ENCODE measurements around the gene NPAS3.

The NPAS3 gene

DNA sequence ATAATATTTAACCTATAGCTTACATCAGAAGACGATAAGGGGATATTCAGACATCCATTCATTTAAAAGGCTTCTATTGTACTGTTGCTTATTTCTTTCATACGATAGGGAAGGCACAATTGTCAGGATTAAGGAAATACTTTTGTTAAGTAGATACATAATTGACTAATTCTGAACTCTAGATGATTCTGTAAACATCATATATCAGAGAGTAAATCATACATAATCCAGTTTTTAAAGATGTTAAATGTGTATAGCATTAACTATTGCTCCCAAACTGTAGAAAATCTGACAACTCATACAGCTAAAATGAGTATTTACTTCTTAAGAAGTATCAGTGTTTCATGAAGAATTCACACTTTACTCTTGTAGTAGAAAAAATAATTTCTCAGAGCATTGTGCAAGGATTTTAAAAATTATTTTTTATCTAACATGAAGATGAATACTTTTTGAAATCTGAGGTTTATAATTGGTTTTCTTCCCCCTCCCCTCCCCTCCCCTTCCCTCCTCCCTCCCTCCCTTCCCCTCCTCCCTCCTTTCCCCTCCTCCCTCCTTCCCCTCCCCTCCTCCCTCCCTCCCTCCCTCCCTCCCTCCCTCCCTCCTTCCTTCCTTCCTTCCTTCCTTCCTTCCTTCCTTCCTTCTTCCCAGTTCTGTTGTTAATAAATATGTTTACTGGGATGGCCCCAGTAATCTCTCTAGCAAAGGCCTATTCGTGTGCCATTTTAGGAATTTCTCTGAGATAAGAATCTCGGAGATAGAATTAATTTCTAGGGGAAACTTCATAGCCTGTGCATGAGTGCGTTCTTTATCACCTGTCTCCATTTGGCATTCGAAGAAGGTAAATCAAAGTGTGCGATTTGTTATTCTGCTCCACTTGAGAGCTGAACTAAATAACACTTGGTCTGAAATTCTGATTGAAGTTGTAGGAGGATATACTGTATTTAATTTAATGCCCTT, 2.3 kb downstream of the NPAS3 start:
- no peak for FAIRE-seq

DNA sequence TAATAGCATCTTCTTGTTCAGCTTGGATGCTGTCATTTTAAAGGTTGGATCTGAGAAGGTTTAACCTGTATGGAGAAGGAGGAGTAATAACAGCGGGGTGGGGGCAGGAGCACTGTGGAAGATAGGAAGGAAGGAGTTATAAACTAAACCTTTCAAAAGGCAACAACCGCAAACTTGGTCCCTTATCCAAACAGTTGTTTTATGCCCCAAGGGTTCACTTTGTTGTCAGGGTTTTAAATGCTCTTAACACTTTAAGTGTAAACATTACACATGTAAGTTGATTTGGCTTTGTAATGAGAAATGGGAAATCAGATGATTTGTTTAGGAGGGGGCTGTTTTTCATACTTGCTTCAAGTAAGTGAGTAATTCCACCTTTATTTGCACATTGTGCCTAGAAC, 3.0 kb downstream of the NPAS3 start:
- no peak for FAIRE-seq

DNA sequence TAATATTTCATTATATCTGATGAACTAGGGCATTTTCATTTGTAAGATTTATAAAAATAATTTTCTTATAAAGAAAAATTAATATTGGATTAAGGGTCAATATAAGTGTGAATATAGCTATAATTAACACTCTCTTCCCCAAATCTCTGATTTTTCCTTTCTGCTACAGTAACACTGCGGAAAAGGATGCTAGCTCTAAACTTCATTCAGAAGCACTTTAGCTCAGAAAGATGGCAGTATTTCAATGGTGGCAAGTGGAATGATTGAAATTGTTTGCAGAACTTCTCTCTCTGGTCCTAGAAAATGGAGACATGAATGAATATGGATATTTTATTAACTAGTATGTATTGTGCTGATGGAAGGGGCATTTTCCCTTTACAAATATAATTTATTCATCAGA, 8.4 kb downstream of the NPAS3 start:
- no peak for FAIRE-seq

DNA sequence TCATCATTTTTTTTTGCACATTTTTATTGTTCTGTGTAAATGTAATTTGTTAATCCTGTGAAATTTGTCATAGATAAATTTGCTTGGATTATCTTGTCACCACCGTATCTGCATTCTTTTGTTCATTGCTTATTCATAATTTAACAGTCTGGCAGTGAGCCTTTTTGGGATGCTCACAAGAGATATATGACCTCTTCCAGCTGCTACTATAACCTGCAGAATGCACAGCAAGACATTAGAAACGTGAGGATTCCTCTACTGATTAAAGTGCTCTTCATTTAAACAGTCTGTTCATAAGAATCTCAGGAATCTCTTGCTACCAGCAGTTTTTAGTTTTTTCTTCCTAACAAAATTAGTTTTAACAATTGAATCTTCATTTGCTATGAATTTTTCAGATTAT, 9.1 kb downstream of the NPAS3 start:
- no peak for FAIRE-seq

DNA sequence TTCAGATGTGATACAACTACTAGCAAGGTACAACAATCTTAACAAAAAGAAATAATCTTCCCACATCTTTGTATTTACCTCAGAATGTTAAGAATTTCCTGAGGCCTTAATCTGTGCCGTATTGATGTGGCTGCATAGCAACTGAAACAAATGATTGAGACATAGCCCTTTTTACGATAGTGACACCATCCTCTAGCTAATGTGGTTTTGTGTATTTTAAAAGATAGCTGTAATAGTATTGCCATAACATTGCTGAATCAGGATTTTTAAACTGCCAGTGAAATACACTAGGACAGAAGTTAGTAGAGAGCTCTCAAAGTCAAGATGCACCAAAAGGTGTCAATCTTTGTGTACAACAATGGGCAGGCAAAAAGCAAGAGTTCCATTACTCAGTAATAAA, 11.9 kb downstream of the NPAS3 start:
- no peak for FAIRE-seq

DNA sequence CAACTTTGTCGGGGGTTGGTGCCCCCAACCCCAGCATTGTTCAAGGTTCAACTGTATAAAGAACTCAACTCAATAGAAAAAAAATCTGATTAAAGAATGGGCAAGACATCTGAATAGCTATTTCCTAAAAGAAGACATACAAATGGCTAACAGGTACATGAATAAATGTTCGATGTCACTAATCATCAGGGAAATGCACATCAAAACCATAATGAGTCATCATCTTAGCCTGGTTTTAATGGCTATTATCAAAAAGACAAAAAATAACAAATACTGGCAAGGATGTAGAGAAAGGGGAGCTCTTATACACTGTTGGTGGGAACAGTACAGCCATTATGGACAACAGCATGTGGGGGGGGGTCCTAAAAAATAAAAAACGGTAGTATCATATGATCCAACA, 28.7 kb downstream of the NPAS3 start:
- FAIRE-seq = no peak

DNA sequence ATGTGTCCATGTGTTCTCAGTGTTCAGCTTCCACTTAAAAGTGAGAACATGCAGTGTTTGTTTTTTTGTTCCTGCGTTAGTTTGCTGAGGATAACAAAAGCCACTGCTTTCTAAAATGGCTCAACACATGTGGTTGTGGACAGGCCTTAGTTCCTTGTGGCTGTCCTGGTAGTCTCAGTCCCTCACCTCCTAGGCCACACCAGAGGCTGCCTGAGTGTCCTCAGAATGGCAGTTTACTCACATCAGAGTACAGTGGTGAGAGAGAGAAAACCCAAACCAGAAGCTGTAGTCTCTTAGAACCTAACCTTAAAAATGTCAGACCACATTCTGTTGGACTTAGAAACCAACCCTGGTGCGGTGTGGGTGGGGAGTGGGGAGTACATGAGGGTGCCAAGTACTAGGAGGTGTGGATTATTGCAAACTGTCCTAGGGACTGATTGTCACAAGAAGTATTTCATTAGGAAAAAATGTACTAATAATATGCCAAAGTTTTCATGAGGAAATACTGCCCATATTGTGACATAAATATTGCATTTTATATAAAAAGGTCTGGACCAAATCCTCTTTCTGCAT, 30.4 kb downstream of the NPAS3 start:
- no peak for FAIRE-seq

DNA sequence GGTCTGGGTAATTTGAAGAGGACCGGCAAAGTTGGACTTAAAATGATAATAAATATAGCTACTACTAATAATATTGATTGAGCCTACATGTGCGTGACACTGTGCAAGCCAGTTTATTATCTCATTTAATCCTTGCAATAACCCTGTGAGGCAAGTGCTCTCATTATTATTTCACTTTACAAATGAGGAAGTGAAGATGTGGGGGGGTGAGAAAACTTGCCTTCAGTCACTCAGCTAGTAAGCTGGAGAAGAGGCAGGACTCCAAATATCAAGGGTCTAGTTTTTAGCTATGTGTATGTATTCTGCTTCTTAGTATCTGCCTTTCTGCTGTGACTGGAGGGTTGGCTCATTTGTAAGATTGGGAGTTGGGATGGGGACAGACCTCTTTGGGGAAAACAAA, 39.2 kb downstream of the NPAS3 start:
- FAIRE-seq = no peak

DNA sequence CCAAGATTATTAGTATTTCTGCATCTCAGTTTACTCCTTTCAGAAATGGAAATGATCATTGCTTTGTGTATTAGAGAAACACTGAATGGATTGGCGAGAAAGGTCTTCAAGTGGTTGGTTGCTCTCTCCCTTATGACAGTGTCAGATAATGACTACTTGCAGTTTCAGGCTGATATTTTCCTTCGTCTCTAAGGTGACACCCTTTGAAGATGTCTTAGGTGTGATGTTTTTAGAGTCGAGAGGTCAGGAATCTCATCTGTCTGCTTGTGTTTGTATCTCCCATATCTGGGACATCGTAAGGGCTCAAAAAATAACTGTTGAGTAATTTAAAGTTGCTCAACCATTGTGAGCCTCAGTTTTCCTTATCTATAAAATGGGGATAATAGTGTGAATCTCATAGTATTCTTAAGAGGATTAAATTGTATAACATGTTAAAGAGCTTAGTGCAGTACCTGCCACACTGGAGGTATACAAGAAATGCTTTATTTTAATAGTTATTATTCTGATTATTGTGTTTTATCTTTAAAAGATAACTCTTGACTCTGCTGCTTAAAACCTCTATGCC, 40.1 kb downstream of the NPAS3 start:
- FAIRE-seq = no peak

DNA sequence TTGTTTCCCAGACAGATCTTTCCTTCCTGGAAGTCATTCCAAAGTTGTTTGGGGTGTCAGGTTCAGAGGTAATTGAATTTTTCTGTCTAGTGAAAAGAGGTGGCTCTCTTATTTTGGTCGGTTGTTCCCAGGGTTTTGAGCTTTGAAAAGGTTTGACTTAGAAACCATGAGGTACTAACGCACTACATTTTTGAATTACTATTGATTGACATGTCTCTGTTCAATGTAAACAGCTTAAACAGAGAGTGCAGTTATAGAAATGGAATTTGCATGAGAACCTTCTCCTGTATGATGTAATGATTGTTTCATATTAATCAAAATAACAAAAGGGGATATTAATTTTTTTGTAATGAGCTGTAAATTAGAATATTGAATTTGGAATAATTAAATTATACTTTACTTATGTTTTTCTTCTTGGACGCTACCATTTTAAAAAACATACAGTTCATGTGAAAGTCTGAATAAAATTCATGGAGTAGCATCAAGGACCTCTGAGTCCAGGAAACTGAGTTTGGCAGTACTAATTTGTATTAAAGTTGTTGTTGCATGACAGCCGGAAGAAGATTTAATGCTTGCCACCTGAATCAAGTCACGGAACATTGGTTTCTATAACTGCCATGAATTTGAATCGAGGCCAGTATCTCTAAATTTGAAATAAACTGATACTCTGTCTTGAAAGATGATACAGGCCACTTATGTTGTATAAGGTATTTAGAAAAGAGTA, 41.7 kb downstream of the NPAS3 start:
- no peak for FAIRE-seq

DNA sequence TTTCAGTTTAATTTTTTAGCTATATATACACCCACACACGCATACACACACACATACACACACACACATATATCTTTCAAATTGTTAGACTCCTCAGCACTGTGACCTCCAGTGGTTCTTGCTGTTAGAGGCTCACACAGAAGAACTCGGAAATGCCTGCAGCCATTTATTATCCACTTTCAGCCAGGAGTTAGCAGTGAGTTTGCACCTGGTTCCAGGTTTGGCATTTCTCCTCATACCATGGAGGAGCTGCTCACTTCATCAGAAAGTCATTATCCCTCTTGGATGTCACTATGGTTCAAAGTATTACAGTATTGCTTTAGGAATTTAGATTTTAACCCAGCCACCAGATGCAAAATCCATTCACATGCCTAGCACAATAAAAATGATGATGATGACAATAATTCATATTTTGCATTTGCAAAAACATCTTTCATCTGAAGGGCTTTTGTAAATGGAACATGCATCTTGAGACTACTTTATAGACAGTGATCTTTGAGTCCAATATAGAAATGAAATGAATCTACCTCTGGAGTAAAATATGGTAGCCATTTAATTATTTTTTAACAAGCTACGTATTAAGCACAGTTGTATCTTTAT, 42.3 kb downstream of the NPAS3 start:
- no peak for FAIRE-seq

DNA sequence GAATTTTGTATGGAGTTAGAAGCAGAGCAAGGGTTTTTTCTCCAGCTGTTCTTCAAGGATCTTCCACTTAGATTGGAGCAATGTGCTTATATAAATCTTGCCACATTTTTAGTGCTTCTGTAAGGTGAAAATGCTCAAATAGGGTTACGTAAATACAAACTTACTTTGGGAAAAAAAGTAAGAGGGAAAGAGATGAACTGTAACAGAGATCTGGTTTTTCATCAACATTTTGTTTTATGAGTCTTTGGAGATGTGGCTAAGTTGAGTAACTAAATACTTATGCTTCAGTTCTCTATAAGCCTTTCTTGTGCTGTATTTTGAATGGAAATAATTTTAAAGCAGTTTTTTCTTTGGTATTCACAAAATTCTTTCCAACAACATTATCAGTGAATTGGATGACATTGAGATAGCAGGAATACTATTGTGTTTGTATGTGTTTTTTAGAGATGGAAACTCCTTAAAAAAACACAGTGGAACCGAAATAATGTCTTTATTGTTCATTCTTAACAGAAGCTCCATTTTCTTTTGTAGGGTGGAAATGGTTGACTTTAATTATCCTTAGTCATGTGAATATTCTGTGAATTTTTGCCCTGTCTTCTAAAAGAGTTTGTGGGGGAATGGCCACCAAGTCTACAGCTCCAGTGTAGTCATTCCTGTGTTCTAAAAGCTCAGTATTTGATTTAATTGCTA, 45.7 kb downstream of the NPAS3 start:
- no peak for FAIRE-seq

DNA sequence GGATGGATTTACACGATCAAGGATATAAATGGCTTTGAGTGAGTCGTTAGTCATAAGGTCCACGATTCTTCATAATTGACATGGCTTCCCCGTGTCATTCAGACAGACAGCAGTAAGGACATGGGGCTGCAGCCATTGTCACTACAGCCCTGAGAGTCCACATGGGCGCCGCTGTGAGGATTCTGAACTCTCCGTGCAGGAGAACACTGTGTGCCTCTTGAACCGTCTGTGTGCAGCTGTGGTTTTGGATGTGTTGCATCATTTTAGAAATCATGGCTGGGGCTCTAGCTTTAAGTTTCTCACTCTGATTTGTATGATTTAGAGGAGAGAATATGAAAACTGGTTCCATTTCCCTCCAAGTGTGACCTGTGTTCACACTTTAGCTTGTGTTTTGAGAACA, 47.2 kb downstream of the NPAS3 start:
- no peak for FAIRE-seq

DNA sequence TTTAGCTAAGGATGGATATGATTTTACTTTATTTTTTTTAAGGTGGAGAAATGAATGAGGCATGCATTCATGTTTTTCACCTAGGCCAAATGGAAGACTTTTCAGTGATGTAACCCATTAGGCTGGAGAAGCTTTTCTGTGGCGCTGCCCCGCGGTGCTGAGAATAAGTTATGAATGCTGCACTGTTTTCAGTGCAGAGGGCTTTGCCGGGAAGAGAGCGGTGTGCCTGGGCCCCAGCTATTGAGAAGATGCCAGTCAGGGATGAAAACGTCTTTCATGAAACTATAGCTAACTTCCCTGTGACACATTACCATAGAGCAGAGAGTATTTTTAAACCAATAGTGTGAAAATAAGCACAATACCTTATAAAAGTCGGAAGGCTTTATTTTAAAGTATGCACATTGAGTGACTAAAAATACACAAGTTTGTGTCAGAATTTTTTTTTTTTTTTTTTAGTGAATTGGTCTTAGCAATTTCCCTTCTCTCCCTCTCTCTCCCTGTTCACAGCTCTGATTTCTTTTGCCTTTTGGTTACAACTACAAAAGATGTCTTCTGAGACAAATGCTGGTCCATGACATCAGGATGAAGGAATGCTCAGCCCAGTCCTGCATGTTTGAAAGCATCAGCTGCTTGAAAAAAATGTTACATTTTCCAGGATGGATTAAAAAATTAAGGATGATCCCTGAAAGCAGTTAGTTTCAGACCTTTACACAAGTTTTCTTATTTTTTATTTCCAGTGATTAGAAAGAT, 48.3 kb downstream of the NPAS3 start:
- no peak for FAIRE-seq

DNA sequence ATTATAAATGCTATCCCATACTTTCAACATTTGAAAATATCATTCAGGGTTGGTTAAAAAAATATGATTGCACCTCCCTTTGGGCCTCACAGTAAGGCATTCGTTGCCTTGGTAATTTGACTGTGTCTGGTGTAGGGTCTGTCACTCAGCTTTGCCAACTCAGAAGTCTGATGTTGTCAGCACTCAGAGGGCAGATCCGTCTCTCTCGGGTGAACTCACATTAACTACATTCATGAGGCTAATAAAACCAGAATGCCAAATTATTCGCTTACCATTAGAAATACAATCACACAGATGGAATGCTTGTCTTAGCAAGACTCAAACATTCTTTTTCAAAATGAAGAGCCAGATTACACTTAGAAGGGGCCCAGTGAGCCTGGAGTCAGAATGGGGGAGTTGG, 53.0 kb downstream of the NPAS3 start:
- FAIRE-seq = no peak

DNA sequence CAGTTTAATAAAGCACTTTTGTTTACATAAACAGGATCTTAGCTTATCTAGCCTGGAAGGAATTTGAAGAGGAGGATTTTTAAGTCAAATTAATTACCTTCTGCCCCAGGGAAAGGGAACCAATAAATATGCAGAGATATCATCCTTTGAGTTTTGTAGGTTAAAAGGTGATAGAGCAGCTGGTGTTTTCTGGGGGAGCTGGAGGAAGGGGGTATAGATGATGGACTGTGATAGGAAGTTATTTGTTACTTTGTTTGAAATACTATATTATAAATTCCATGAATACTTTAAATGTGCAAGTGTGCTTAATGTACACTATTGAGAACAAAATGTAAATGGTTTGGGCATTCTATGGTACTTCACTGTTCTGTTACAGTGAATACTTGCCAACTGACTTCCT, 55.2 kb downstream of the NPAS3 start:
- no peak for FAIRE-seq

DNA sequence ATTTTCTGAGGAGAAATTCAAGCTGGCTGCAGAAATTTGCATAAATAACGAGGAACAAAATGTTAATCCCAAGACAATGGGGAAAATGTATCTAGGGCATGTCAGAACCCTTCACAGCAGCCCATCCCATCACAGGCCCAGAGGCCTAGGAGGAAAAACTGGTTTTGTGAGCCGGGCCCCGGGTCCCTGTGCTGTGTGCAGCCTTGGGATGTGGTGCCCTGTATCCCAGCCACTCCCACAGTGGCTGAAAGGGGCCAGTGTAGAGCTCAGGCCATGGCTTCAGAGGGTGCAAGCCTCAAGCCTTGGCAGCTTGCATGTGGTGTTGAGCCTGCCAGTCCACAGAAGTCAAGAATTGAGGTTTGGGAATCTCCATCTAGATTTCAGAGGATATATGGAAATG, 57.7 kb downstream of the NPAS3 start:
- no peak for FAIRE-seq

DNA sequence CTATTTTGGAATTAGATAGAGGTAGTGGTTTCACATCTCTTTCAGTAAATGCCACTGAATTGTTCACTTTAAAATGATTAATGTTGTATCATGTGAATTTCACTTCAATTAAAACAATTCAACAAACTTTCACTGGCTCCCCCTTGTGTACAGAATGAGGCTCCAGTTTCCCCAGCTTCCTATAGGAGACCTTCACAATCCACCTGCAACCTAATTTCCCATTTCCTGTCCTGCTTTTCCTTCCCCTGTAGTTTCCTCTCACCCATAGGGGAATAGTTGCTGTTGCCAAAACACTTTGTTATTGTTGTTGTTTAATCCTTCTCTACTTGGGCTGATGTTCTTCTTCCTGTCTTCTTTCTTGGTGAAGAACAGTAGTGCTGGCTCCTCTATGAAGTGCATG, 59.8 kb downstream of the NPAS3 start:
- FAIRE-seq = no peak

DNA sequence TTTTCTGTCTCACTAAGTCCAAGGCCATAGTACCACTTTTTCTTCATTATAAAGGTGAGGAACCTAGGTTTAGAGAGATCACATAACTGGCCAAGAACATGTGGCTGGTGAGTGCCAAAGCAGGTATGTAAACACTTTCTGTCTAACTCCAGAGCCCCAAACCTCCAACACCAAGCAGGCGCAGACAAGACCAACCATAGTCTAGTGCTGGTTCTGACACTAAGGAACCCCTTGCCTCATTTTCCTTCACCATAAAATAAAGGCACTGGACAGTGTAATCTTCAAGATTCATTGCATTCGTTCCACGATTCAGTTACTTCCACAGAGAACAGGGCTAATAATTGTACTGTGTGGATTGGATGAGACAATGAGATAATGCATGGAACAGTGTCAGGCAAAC, 71.0 kb downstream of the NPAS3 start:
- no peak for FAIRE-seq

DNA sequence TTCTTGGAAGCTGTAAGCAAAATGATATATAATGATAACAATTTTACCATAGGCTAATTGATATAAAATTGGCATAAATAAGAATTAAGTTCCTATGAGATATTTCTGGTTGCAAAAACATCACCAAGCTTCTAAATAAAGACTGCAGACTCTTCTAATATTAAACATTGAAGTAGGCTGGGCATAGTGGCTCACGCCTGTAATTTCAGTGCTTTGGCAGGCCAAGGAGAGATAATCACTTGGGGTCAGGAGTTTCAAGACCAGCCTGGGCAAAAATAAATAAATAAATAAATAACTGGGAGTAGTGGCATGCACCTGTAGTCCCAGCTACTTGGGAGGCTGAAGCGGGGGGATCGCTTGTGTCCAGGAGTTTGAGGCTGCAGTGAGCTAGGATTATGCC, 71.8 kb downstream of the NPAS3 start:
- no peak for FAIRE-seq

DNA sequence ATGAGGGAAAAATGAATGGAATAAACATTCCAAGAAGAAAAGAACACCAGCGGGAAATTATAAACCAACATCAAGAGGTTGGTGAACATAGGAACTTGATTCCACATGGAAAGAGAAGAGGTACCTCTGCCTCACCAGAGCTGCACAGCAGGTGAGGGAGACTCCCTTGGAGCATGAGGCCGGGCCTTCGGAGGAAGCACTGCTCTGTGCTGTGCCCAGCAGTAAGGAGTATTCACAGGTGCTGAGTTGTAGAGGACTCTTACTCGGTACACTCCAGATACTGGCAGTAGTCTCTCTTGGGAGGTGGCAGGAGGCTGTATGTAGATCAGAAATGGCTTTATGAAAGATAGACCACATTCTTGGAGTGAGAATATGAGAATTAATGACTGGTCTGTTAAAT, 76.0 kb downstream of the NPAS3 start:
- no peak for FAIRE-seq

DNA sequence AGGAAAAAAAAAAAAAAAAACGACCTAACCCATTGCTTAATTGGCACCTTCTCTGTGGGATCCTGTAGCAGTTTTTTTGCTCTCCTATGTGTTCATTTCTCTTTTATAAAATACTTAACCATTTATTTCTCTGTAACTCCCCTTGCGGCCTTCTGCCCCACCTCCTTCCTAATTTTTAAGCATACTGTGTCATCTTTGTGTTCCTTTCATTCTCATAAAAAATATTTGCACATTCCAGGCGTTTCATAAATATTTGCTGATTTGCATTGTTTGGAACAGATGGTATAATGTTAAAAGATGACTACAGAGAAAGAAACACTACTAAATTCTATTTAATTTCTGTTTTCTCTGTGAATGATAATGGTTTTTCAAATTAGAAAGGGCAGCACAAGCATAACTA, 77.9 kb downstream of the NPAS3 start:
- no peak for FAIRE-seq

Data from G401.6 (cell line).